SW480 (cell line): ENCODE data around the gene PKHD1.
A peak's percentile ranks its signal among the peaks of the same experiment; 100 is the strongest.

Experiments used
- DNase-seq: peaks from one replicate; pipeline ENCODE4 v3.0.0-alpha.2; 2016; ENCODE audit warnings: low spot score

Gene PKHD1

GRCh38 chr6:52087498-52087999 lies at the start of gene PKHD1:
TSS of gene PKHD1 (minus strand) at chr6:52087613. CDS start at chr6:52084933, 2,680 bp downstream.
- peak; percentile 18 for DNase-seq

GRCh38 chr6:52136934-52137467 lies 49.6 kb upstream of the PKHD1 start:
- no peak for DNase-seq

- DNase-seq, result no peak
Measured at GRCh38 chr6:52136055-52136454, 48.6 kb upstream of the PKHD1 start.

- DNase-seq, result no peak
Measured at GRCh38 chr6:52135217-52135616, 47.8 kb upstream of the PKHD1 start.

DNA sequence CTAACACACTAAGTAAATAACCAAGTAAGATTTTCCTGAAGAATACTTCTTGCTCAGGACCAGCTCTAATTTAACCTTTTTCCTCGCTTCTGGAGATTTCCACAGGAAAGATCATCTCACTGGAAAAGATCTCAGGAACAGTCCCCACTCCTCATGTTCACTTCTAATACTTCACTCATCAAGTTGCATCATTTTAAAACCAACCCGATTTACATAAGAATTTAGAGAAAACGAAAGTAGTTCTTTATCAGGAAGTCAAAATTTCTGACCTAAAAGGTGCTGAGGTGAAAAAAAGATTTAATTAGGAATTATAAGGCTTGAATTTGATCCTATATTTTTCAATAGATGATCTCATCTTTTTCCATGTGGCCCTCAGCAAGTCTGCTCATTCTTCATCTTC lies 46.6 kb upstream of the PKHD1 start:
- no peak for DNase-seq

- no peak for DNase-seq
Measured at GRCh38 chr6:52133324-52133723, 45.9 kb upstream of the PKHD1 start.

- DNase-seq, result no peak
Measured at GRCh38 chr6:52132292-52132691, 44.9 kb upstream of the PKHD1 start.

DNA sequence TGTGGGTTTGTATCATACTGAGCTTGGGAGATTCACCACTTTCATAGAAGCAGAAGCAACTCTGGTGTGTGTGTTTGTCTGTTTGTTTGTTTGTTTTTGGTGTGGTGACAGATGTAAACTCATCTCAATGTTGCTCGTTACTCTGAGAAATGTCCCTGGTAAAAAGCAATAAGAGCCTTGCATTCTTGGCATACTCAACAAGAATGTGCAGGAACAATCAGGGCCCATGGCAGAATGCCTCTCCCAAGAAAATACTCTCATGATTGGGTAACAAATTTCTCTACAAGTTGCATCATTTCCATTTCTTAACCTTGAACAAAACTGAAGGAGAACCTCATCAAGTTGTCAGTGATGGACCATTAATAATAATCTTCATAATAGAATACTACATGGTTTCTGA lies 43.0 kb upstream of the PKHD1 start:
- DNase-seq, result no peak

DNA sequence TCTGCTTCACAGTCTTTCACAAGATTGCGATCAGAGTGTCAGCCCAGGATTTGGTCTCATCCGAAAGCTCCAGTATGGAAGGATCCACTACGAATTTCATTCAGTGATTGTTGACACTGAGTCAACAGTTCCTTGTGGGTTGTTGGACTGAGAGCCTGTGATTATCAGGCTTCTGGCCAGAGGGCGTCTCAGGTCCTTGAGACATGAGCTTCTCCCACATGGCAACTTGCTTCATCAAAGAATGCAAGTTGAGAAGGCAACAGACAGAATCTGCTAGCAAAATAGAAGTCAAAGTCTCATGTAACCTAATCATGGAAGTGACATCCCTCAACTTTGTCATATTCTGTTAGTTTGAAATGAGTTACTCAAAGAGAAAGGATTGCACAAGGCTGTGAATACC lies 40.5 kb upstream of the PKHD1 start:
- DNase-seq, result no peak

DNA sequence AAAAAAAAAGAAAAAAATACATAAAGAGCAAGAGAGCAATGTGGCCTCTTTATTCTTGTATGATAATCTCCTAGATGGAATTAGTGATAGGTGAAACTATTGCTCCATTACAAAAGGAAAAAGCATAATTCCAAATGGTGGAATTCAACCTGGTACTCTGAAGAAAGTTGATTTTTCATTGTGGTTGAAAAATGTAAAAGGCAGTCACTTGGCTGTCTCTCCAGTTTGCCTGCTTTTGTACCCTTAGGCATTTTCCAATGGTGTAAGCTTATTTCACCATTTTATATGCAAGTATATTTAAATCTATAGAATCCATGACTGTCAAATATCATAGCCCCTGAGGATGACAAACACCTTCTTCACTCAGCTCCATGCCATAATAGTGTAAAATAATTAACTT lies 38.8 kb upstream of the PKHD1 start:
- no peak for DNase-seq

GRCh38 chr6:52125572-52125971 lies 38.2 kb upstream of the PKHD1 start:
- DNase-seq, result no peak

DNA sequence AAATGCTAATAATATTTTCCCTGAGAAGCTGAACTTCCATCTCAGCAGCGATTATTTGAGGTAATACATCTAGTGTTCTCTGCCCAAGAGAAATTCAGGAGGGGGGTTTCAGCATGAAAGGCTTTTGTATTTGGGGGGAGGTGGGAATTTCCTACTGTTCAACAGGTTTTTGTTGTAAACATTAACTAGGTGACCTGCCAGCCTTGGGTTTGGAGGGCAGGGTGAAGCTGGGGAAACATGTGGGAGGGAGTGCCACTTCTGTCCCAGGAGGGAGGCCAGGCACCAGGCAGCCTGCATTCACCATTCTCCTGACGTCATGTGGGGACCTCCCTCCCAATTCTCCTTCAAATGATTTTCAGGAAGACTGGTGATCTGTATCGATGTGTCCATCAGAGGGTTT lies 37.7 kb upstream of the PKHD1 start:
- no peak for DNase-seq

DNA sequence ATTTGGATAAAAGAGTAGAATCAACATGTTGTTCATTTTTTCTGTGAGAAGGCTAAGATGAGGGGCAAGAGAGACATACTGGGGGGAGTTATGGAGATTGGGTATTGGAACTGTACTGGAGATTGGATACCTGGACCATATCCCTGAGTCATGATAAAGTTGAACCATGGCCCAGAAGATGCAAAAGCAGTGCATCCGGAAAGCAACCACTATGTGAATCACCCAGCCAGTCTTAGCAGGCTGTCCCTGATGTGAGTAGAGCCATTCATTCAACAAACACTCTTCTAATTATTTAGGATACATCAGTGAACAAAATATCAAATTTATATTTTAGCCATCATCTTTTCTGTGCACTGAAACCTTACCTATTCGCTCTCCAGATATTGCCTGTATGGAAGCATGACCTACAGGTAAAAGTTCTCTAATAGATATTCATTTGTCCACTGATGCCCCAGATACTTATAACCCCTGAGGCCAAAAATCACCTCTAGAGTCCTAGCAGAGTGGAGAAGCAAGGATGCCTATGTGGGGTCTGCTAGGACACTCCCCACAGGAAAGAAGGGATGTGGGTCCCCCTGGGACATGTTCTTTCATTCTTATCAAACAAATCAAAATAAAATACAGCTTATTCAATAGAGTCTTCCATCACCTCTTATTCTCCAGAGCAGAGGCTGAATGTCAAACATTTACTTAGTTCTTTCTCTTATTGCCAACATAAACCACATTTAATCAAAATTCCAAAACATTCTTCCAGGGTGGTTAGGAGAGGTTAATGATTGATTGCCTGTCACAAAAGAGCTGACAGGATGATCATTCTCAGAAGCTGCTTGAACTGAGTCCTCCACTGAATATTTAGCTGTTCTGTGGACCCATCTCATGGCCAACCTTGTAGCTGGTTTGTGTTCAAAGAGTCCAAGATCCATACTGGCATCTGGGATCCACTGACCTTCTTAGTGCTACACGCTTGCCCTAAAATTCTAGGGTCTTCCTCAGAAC lies 37.0 kb upstream of the PKHD1 start:
- no peak for DNase-seq

GRCh38 chr6:52123251-52123650 lies 35.8 kb upstream of the PKHD1 start:
- no peak for DNase-seq

DNA sequence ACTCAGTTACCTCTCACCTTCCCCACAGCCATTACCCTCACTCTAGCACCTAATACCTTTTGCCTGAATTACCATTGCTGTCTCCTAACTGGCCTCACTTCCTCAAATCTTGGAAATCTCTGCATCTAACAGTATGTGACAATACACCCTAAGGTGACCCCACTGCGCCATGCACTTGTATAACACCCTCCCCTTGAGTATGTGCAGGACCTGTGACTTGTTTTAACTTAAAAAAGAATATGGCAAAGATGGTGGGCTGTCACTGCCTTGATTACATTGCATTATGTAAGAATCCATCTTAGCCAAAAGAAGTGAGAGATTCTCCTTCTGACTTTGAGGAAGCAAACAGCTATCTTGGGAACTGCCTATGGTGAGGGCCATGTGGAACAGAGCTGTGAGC lies 29.9 kb upstream of the PKHD1 start:
- no peak for DNase-seq

GRCh38 chr6:52116605-52116948 lies 29.2 kb upstream of the PKHD1 start:
- no peak for DNase-seq

GRCh38 chr6:52115891-52116604 lies 28.6 kb upstream of the PKHD1 start:
- DNase-seq, result no peak

DNA sequence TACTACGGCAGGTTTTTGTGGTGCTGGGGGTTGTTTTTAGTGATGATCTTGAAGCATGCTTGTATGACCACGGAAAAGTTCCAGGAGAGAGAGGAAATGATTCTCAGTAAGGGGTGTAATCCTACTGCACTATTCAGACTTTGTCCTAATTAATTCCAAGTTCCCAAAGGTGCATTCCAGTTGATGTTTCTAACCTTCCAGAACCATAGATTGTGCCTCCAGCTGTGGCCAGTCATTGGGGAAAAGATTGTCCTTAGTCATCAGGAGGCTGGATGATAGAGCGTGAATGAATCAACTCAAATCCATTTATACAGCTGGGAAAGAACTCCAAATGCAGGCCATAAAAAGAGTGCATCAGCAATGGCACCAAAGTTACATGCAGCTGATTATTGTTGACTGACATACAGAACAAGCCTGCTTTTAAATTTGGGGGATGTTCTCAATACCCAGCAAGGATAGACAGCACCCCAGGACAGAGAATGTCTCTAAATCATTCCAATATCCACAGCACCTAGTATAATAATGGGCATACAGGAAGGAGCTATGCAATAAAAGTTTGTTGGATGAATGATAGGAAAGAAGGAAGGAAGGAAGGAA lies 27.8 kb upstream of the PKHD1 start:
- no peak for DNase-seq

DNA sequence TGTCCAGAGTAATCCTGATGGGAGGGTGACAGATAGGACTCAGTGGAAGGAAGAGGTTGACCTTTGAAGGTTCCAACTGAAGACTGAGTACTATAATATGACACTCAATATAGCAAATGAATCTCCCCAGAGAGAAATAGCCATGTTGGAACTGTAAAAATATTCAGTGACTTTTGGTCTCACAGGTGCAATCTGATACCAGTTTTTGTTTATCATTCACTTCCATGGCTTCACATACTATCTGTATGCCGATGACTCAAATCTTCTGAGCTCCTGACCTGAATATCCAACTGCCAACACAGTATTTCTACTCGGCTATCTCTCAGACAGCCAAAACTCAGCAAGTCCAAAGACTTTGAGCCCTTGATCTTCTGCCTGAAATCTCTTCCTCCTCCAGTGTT lies 21.8 kb upstream of the PKHD1 start:
- no peak for DNase-seq

DNA sequence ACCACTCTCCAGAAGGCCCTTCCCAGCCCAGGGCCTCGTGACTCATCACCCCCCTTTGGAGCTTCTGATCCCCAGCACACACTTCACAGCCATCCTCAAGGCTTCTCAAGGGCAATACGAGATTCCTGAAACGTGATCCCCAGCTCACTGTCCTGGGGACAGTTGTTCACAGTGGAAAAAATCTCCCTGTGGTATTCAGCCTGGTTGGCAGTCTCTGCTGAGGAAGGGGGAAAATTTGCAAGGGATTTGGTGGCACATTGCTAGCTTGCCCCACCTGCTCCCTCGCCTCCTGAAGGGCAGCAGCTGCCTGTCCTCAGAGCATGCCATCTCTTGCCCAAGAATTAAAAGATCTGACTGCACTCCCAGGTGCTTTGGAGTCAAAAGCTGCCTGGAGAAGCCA lies 20.7 kb upstream of the PKHD1 start:
- no peak for DNase-seq

- no peak for DNase-seq
Measured at GRCh38 chr6:52106994-52107393, 19.6 kb upstream of the PKHD1 start.

- DNase-seq, result no peak
Measured at GRCh38 chr6:52104979-52105378, 17.6 kb upstream of the PKHD1 start.

GRCh38 chr6:52103623-52104022 lies 16.2 kb upstream of the PKHD1 start:
- DNase-seq, result no peak
